HPDE6-E6E7 (cell line): ENCODE results near the gene RHPN2.
A peak's percentile ranks its signal among the peaks of the same experiment; 100 is the strongest.
"Not testable (repeated sequence)": the region's sequence is repeated elsewhere in the genome, so short reads cannot be mapped to it uniquely, and the experiment has no call there.

Source experiments
- DNase-seq: peaks from one replicate; pipeline ENCODE4 v3.0.0; 2011; ENCODE audit warnings: missing footprints; ENCODE audit errors: extremely low spot score

Gene RHPN2

DNA sequence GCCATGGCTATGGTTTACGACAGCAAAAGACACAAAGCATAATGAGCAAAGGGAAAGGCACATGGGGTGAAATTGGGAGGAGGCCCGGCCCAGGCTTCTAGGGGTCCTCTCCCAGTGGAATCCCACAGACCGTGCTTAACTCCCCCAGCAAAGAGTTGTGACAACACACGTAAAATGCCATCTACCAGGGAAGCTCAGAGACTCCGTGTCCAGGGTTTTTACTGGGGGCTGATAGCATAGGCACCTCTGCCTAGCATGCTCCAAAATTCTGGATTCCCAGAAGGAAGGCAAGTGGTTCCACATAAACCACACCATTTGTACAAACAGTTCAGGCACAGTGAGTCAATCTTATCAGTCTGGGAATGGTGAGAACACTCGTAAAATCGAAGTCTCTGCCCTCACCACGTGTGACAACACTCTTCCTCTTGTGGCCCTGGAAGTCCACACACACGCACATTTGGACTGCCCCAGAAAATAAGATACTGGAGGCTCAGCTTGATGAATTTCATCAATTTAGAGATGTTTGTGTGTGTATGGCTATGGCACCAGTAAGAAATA is 34.9 kb downstream of the RHPN2 start:
- no peak for DNase-seq

DNA sequence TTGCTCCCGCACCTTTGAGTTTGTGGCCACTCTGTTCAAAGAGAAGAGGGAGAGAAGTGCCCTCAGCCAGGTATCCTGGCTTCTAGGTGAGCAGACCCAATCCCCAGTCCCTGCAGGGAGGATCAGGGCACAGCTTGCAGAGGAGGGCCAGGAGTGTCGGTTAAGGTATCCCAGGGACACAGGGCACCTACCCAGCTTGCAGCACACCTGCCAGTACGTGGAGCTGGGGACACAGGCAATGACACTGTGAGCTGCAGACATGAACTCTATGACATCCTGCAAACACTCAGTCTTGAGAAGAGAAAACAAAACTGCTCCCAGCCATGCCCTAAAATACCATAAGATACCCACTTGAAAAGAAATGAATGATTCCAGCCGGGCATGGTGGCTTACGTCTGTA is 38.1 kb downstream of the RHPN2 start:
- DNase-seq, result not testable (repeated sequence)

DNA sequence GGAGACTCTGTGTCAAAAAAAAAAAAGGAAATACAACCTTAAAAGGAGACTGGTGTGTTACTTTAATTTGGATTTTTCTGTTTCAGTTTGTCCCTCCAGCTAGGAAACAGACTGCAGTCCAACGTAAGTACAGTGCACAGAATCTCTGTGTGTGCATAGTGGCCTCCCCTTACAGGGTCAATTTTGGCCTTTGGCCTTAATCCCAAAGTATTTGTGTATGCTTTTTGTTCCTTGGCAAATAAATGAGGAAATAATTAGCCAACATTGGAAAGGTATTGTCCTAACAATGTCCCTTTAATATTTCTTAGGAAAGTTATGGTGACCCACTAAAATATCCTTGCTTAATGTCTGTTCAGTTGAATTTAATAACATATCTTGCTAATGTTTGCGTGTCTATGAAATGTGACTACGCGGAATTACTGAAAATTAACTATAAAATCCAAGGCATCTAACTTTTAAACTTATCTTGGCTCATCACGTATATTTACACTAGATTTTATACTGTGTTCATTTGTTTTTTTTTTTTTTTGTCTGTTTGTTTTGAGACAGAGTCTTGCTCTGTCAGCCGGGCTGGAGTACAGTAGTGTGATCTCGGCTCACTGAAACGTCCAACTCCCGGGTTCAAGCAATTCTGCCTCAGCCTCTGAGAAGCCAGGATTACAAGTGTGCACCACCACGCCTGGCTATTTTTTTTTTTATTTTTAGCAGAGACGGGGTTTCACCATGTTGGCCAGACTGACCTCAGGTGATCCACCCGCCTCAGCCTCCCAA is 39.0 kb downstream of the RHPN2 start:
- not testable (repeated sequence) for DNase-seq

DNA sequence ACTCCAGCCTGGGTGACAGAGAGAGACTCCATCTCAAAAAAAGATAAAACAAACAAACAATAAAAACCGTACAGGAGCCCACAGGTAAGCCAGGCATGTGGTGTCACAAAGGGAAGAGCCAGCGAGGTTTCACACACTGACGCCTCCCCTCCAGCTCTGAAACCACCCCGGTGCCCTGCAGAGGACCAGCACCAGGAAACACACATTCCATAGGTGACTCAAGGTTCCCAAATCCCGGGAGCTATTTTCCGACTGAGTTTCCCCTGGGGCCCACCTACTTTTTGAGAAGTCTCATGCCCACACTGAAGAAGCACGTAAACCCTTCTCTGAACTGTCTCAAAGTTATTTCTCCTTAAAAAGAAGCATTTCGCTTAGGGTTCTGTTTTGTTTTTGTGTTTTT is 40.3 kb downstream of the RHPN2 start:
- no peak for DNase-seq

DNA sequence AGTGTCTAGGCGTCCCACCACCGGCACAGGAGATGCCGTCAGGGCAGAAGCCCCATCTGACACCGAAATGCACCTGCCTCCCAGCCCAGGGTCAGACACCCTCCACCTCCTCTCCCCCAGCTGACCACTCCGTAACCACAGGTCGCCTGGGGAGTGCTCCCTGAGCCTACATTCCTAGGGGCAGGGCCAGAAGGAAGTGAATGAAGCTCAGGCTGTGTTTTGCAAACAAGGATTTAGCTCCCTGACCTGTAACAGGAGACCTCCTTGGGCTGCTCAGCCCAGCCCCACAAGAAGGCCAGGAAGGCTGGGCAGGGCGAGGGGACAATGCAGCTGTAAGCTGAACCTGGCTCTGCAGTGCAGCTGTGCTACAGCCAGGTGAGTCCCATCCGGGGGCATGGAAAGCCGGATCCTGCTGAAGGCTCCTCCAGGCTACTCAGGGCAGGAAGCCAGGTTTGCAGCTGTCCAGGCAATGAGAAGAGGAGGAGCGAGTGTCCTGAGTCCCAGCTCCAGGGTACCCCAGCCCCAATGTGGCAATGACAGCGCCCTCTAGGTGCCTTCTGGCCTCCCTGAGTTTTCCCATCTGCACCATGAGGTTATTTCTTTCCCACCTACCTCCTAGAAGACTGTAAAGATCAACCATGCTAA is 42.1 kb downstream of the RHPN2 start:
- DNase-seq, result no peak

DNA sequence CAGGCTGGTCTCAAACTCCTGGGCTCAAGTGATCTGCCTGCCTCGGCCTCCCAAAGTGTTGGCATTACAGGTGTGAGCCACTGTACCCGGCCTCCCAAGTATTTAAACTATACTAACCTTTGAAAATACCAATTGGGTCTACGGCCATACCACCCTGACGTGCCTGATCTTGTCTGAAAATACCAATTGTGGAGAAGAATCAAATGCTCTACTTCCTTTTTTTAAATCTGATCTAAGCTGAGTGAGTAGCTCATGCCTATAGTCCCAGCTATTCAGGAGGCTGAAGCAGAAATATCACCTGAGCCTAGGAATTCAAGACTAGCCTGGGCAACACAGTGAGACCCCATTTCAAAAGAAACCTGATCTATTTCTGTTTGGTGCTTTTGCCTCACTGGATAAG is 53.8 kb downstream of the RHPN2 start:
- DNase-seq, result not testable (repeated sequence)

DNA sequence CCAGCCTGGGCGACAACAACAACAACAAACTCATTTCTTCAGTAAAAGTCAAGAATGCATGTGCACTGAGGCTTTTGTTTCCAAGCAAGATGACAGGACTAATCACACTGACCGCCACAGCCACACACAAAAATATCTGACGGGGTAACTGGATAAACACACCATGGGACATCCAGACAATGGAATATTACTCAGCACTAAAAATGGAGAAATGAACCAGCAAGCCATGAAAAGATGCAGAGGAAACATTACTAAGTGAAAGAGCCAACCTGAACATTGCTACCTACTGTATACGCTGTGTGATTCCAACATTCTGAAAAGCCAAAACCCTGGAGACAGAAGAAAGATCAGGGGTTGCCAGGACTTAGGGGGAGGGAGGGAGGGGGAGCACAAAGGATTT is 56.0 kb downstream of the RHPN2 start:
- no peak for DNase-seq

DNA sequence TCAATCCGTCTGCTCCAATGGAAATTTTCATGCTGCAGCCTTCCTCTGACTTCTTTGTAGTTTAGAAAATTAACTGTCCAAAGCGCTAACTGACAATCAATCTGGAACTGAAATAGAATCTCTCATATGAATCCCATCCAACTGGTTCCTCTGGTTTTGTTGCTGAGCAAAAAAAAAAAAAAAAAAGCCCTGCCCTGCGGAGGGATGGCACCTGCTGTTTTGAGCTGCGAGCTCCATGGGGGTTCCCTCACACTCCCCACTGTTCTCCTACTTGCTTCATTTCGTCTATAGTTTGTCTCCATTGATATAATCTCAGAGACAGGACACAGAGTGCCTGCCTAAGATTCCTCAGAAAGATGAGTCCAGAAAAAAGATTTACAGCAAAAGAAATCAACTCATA is 59.2 kb downstream of the RHPN2 start:
- DNase-seq, result peak; percentile 12

DNA sequence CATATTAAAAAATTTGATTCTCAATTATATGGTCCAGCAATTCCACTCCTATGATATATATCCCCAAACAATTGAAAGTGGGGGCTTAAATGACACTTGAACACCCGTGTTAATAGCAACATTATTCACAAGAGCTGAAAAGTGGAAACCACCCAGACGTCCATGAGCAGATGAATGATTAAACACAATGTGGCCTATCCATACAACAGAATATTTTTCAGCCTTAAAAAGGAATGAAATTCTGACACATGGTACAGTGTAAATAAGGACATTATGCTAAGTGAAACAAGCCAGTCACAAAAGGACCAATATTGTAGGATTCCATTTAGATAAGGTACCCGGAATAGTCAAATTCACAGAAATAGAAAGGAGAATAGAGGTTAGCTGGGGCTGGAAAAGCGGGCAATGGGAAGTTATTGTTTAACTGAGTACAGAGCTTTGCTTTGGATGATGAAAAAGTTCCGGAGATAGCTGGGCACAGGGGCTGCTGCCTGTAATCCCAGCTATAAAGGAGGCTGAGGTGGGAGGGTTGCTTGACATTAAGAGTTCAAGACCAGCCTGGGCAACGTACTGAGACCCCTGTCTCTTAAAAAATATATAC is 61.2 kb downstream of the RHPN2 start:
- not testable (repeated sequence) for DNase-seq

DNA sequence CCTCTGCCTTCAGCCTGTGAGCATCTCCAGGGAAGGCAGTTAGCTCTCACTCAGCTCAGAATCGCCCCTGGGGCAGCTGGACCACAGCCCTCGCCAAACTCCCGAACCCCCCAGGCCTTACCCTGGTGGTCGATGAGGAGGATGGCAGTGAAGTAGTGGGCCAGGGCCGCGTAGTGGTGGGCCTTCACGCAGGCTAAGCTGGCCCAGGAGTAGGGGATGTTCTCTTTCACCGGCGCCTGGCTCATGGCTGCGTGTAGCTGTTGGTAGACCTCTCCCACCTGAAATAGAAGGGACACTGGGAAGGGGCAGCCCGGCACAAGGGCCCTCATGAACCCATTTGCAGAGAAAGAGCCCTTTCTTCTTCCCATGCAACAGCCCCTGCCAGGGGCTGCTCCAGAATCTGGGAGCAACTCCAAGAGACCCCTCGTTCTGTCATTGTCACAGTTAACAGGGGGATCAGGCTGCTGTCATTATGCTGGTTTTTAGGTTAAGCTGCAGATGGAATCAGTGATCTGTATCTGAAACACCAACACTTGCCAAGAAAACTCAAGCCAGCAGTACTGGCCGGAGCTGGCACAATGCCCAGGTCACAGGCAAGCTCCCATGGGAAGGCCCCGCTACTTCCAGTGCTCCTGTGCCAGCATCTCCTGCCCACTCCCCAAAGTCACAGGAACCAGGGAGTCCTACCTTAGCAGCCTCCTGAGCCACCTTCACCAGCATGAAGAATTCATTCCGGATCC is 62.4 kb downstream of the RHPN2 start:
- not testable (repeated sequence) for DNase-seq

DNA sequence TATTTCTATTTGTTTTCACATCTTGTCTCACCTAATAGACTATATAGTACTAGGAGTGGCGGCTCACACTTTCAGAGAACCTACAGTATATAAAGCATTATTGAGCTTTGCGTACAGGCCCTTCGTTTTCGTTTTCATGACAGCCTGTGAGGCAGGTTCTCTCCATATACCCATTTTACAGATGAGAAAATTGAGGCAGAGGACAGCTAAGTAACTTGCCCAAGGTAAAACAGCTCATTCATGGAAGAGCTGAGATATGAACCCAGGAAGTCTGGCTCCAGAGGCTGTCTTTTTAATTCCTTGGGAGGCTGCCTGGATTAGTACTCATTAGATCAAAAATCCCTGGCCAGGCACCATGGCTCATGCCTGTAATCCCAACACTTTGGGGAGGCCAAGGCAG is 63.8 kb downstream of the RHPN2 start:
- DNase-seq, result no peak

DNA sequence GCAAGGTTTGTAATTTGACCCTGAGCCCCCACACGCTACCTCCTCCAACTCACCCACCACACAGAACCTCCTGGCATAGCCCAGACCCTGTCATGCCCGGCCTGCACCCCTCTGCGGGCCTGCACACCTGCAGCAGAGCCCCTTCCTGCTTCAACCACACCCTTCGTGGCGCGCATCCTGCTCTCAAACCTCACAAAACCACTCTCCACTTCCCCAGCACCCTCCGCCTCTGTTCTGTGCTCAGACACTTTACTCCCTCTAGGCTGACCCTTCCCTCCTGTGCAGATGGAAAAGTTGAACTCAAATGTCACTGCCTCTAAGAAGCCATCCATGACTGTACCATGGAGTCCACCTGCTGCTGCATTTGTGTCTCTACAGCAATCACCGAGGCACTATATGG is 64.2 kb downstream of the RHPN2 start:
- DNase-seq, result no peak

DNA sequence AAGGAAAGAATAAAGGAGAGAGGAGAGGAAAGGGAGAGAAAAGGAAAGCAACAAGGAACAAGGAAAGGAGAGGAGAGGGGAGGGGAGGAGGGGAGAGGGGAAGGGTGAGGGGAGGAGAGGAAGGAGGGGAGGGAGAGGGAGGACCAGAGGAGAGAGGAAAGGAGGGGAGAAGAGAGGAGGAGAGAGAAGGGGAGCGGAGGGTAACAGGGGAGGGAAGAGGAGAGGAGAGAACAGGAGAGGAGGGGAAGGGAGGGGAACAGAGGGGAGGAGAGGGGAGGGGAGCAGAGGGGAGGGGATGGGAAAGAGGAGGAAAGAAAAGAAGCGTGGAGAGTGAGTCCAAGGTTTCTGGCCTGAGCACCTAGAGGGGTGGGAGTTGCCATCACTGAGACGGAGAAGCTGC is 66.0 kb downstream of the RHPN2 start:
- DNase-seq, result no peak

DNA sequence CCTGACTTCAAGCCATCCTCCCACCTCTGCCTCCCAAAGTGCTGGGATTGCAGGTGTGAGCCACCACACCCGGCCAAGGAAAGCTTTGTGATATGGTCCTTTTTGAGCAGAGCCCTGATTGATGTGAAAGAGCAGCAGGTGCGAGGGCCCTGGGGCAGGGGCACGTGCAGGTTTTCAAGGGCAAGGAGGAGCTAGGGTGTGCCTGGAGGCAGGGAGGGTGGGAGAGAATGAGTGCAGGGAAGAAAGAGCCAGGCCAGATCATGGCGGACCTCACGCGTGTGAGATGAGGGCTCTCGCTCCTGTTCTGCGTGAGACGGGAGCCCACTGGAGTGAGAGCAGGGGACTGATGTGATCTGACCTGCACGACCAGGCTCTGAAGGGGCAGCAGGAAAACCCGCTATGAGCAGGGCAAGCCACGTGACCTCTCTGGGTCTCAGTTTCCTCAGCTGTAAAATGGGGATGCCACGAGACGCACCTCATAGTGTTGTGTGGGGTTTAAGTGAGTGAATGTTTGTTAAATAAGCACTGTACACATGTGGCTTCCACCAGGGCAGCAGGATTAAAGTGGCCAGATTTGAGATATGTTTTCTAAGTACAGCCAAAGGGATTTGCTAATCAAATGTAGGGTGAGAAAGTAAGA is 66.9 kb downstream of the RHPN2 start:
- DNase-seq, result no peak

DNA sequence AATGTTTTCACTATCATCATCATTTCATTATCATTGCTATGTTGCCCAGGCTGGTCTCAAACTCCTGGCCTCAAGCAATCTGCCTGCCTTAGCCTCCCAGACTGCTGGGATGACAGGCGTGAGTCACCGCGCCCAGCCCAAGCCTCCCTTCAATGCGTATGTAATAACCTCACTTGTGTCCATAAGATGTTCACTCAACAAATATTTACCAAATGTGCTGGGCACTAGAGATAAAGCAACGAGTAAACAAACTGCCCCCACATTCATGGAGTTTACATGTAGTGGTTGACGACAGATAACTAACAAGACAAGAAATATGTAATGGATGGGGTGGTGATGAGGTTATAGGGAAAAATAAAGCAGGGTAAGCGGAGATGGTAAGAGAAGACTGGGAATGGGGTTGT is 67.6 kb downstream of the RHPN2 start:
- DNase-seq, result not testable (repeated sequence)

DNA sequence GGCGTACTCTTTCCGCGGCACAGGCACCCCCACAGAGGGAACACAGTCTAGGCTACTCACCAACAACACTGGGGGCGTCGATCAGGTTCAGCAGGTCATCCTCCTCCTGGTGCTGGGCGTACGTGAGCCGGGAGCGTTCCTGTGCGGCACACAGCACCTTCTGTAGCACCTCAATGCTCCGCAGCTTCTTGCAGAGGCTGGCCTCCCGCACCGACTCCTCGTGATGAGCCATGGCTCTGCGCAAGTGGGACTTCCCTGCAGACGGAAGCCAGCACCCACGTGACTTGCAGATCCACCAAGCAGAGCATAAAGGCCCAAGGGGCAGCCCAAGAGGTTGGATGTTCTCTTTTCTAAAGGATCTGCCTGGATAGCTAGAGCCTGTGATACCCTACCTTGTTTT is 68.7 kb downstream of the RHPN2 start:
- not testable (repeated sequence) for DNase-seq

DNA sequence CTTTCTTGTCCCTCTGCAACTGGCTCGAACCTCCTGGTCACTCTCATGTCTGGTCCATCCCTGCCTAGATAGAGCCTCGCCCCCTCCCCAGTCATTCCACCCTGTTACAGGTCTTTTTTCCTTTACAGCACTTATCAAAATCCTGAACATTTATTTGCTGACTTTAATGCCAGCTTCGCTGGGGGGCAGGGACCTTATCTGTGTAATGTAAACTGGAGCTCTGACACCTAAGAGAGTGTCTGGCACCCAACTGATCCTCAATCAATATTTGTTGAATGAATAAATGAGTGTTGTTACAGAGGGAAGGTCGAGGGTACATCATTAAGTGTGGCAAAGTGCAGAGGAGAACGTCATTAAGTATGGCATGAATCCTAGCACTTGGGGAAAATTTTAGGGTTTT is 76.0 kb downstream of the RHPN2 start:
- no peak for DNase-seq

DNA sequence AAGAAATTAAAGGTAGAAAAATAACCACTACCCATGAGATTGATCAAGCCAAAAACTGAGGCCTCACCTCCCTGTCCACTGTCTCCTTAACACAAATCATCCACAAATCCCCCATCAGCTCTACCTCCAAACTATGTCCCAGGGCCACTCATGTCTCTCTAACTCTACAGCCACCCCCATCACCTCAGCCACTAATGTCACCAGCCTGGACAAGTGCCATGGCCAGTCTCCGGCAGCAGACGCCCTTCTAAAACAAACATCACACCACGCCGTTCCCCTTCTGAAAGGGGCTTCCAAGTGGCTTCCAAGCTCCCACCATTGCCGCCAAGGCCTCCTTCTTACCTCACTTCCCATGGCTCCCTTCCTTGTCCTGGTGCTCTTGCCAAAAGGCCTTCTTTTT is 76.4 kb downstream of the RHPN2 start:
- not testable (repeated sequence) for DNase-seq

DNA sequence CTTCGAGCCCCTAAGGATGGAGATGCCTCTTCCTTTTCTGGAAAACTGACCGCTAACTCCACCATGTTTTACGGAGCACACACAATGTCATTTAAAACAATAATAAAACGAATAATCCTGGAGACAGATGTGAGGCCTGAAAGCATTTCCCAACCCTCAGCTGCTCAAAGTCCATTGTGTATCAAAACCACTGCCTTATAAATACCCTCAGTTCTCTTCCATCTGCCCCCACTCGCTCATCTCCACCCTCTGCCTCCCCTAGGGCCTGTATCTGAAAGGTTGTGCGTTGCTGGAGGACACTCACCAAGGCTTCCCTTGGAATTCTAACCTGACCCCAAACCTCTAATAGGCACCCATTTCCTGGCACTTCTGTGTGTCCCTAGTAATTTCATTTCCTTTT is 82.2 kb downstream of the RHPN2 start:
- not testable (repeated sequence) for DNase-seq

DNA sequence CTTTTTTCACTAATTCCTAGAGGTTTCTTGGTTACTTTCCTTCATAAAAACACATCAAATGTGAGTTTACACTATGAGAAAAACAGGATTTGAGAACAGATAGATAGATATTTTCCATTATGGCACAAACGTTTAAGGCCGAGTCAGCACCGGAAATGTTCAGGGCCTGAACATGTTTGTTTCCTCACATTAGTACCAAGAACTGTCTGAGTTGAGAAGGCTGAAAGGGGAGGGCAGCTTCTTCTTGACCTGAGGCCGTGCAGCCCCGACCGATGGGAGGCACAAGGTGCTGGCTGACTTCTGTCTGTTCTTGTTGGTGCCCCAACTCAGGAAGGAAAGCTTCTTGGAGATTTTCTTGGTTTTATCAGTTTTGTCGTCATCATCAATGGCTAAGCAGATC is 84.9 kb downstream of the RHPN2 start:
- DNase-seq, result not testable (repeated sequence)

DNA sequence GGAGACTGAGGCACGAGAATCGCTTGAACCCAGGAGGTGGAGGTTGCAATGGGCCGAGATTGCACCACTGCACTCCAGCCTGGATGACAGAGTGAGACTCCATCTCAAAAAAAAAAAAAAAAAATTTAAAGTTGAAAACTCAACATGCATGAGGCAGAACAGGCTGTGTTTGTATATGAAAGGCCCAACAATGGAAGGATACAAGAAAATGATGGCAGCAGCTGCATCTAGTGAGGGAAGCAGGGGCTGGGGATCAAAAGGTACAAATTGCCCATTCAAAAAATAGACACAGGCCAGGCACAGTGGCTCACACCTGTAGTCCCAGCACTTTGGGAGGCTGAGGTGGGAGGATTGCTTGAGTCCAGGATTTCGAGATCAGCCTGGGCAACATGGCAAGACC is 86.9 kb downstream of the RHPN2 start:
- not testable (repeated sequence) for DNase-seq

DNA sequence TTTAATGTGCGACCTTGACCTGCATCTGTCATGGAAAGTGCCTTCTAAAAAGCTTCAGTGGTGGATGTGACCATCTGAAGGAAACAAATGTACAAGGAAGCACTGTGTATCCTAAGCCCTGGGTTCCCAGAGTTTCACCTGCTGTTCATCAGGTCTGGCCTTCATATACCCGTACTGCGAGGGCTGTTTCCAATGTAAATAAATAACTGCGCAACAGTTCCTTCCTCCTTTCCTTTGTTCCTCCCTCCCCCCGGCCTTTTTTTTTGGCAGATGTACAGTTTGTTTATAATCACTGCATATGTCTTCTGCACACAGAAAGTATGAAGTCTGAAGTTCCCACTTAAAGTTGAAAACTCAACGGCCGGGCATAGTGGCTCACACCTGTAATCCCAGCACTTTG is 87.4 kb downstream of the RHPN2 start:
- DNase-seq, result no peak
